22Rv1 (cell line): ENCODE measurements around the gene PRSS53.

ENCODE experiments used
- H3K27ac ChIP-seq: fragments of 450-650 bp; 2 replicates; pipeline ENCODE4 v1.5.1; 2017
- CTCF ChIP-seq: fragments of 450-650 bp; IDR thresholded peaks from 2 replicates; pipeline ENCODE4 v1.5.1; 2017; ENCODE audit warnings: mild to moderate bottlenecking
- ZFX ChIP-seq: fragments of 450-650 bp; IDR thresholded peaks from 2 replicates; pipeline ENCODE4 v1.6.1; 2017; ENCODE audit warnings: antibody characterized with exemption, borderline replicate concordance

PRSS53 gene

GRCh38 chr16:31099860-31100638 is 11.3 kb upstream of the PRSS53 start:
- TF ChIP-seq ZFX: no peak
- no peak for TF ChIP-seq CTCF
- no peak overlapping the region for H3K27ac ChIP-seq

DNA sequence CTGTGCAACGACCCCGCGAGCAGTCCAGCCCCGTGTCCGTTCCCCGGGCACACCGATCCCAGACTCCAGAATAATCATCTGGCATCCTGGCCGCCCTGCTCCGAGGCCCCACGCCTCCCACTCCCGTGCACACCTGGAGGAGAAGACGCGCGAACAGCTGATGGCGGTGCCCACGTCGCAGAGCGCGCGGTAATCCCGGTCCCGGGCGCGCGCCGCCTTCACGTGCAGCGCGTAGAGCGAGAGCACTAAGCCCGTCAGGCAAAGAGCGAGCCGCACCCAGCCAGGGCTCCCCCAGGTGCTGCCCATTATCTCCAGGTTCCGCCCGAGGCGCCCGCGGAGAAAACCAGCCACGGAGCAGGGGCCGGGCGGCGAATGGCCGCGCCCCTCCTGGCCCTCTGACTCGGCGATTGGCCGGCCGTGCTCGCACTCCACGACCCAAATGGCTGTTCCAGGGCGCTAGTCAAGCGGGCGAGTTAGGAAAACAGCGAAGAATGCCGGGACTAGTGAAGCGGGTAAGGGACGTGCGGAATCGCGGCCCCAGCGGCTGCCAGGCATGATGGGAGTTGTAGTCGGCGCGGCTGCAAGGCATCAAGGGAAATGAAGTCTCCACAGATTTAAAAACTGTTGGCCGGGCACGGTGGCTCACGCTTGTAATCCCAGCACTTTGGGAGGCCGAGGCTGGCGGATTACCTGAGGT is 5.8 kb upstream of the PRSS53 start, which contains the start of gene VKORC1:
Gene VKORC1 (minus strand): TSS at position 374 of the 697 bp plus-strand sequence. CDS start 68 bp downstream, at position 306.
- H3K27ac ChIP-seq: peak within 1 kb of the TSS; percentile 95
- TF ChIP-seq ZFX (no peak), CTCF (no peak)

- peak overlapping the region; percentile 95 for H3K27ac ChIP-seq
- TF ChIP-seq CTCF (no peak), ZFX (no peak)
Observed at GRCh38 chr16:31094088-31094423, 5.3 kb upstream of the PRSS53 start.

DNA sequence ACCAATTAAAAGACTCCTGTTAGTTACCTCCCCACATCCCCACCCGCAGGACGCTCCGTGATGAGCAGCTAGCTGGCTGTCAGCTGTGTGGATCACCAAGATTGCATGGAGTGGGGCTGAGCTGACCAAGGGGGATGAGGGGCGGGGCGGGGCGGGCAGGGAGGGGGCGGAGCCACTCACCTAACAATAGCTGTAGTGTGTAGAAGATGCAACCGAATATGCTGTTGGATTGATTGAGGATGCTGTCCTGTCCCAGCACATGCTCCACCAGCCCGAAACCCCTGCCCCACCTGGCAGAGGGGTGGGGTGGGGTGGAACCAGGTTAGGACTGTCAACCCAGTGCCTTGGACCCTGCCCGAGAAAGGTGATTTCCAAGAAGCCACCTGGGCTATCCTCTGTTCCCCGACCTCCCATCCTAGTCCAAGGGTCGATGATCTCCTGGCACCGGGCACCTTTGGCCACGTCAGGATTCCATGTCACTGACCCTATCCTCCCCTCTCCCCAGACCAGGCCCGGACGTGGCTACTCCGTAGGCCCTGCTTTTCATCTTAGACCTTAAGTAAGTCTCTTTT is 4.5 kb upstream of the PRSS53 start:
- TF ChIP-seq ZFX (no peak), CTCF (no peak)
- H3K27ac ChIP-seq: peak overlapping the region; percentile 95

DNA sequence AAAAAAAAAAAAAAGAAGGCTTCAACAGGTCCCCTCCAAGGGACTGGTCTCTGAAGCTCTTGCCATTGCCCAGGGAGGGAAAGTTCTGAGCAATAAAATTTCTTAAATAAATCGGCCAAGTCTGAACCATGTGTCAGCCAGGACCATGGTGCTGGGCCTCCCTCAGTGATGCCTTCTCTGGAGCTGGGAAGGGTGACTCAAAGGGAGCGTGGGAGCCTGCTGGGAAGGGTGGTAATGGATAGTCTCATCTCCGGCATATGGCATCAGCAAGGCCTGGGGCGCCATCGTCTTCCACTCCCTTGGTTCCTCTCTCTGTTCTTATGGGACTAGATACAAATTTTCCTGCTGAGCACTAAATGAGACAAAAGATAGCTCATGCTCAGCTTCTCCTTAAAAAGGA is 3.6 kb upstream of the PRSS53 start:
- no peak overlapping the region for H3K27ac ChIP-seq
- TF ChIP-seq ZFX (no peak), CTCF (no peak)

GRCh38 chr16:31090540-31090939 is 1.8 kb upstream of the PRSS53 start:
- H3K27ac ChIP-seq: no peak overlapping the region
- TF ChIP-seq CTCF (no peak), ZFX (no peak)

DNA sequence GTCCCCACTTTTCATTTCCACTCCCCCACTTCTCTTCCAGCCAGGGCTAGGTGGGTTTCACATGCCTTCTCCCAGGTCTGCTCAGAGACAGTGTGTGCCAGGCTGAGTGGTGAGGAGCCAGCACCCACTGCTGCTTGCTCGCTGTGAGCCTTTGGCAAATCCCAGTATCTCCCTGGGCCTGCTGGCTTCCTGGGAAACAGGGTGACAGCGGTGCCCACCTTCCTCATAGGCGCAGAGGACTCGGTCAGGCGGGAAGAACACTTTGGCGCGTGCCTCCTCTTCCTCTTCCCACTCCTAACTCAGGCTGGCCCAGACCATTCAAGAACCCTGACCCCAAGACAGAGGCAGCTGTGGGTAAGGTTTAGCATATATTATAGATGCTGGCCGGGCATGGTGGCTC is 456 bp upstream of the PRSS53 start:
- TF ChIP-seq CTCF: no peak
- no peak for TF ChIP-seq ZFX
- H3K27ac ChIP-seq: no peak overlapping the region
